Measurements from ENCODE around the gene ATF2.

Gene ATF2

GRCh38 chr2:175180701-175181103, 12.7 kb upstream of the ATF2 start:
- no peak for TF ChIP-seq JUND (IDR thresholded peaks at IDR 0.05; ENCODE audit: low read depth)
- peak; percentile 7 to 28 for DNase-seq (ENCODE audit: low read depth in 1 of 2, low spot score in 1 of 2)
- in situ Hi-C loops (cut with HindIII; ENCODE audit: low pct_unique_long_range_greater_than_20kb, low sequenced_read_pairs): no loop called here

DNA sequence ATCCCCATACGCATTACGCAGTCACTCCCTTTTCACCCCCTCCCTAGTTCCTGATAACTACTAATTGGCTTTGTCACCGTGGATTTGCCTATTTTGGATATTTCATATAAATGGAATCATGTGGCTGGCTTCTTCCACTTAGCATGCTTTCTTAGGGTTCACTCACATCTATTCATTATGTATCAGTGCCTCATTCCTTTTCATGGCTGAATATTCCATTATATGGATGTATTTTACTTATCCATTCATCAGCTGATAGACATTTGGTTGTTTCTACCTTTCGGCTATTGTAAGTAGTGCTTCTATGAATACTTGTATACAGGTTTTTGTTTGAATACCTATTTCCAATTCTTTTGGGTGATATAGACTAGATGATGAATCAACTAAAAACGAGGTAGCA, 8.6 kb upstream of the ATF2 start:
- in situ Hi-C loops (cut with HindIII; ENCODE audit: low pct_unique_long_range_greater_than_20kb, low sequenced_read_pairs): no loop called here
- DNase-seq (ENCODE audit: low read depth in 1 of 2, low spot score in 1 of 2): no peak
- no peak for TF ChIP-seq JUND (IDR thresholded peaks at IDR 0.05; ENCODE audit: low read depth)

GRCh38 chr2:175175896-175176295, 7.9 kb upstream of the ATF2 start:
- DNase-seq (ENCODE audit: low read depth in 1 of 2, low spot score in 1 of 2): no peak
- in situ Hi-C loops (cut with HindIII; ENCODE audit: low pct_unique_long_range_greater_than_20kb, low sequenced_read_pairs): no loop called here
- TF ChIP-seq JUND (IDR thresholded peaks at IDR 0.05; ENCODE audit: low read depth): no peak

DNA sequence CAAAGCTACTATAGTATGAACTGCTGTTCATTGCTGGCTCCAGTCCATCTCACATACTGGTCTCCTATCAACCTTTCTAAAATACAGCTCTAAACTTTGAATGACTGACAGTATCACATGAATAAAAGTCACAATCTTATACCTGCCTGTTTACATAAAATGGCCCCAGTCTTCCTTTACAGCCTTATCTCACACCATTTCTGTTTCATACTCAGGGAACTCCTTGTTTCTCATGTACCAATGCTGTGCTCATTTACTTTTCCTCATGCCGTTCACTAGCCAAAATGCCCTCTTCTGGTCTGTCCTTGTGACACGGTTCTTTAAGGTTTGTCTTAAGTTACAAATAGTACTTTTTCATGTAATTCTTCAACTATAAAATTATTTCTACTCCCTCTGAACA, 7.3 kb upstream of the ATF2 start:
- in situ Hi-C loops (cut with HindIII; ENCODE audit: low pct_unique_long_range_greater_than_20kb, low sequenced_read_pairs): no loop called here
- no peak for TF ChIP-seq JUND (IDR thresholded peaks at IDR 0.05; ENCODE audit: low read depth)
- no peak for DNase-seq (ENCODE audit: low read depth in 1 of 2, low spot score in 1 of 2)

- DNase-seq (ENCODE audit: low read depth in 1 of 2, low spot score in 1 of 2): no peak
- in situ Hi-C loops (cut with HindIII; ENCODE audit: low pct_unique_long_range_greater_than_20kb, low sequenced_read_pairs): no loop called here
- no peak for TF ChIP-seq JUND (IDR thresholded peaks at IDR 0.05; ENCODE audit: low read depth)
Observed at GRCh38 chr2:175170659-175171304, 2.8 kb upstream of the ATF2 start.

DNA sequence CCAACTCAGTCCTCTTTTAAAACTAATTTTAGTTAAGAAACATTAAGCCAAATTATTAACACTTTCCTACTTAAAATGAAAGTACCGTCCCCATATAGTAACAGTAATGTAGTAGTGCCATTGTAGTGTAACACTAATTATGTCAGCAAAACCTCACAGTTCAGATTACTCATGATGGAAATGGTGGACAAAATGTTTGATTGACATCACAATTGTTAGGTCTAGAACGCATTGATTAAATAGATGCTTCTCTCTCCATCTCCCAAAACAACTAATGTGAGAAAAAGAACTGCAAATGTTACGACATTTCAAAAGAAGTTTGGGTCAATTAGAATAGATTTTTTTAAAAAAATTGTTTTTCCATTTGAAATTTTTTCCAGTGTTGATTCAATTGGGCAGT, 1.2 kb upstream of the ATF2 start:
- DNase-seq (ENCODE audit: low read depth in 1 of 2, low spot score in 1 of 2): no peak
- no peak for TF ChIP-seq JUND (IDR thresholded peaks at IDR 0.05; ENCODE audit: low read depth)
- in situ Hi-C loops (cut with HindIII; ENCODE audit: low pct_unique_long_range_greater_than_20kb, low sequenced_read_pairs): no loop called here

DNA sequence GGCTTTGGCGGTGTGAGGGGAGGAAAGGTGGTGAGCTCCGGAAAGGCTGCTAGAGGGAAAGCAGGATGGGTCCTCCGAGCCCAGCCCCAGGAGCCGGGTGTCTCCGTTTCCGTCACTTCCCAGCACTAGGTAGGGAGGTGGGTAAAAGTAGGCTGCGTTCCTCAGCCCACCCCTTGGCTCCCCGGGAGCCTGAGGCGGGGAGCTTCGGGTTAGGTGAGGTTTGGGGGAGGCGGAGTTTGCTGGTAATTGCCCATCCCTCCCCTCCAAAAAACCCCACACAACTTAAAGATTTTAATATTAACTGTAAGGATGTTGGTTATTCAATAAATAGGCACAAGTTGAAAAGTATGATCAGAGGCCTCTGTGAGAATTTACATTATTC, 552 bp upstream of the ATF2 start:
- no peak for TF ChIP-seq JUND (IDR thresholded peaks at IDR 0.05; ENCODE audit: low read depth)
- in situ Hi-C loops (cut with HindIII; ENCODE audit: low pct_unique_long_range_greater_than_20kb, low sequenced_read_pairs): no loop called here
- no peak for DNase-seq (ENCODE audit: low read depth in 1 of 2, low spot score in 1 of 2)

DNA sequence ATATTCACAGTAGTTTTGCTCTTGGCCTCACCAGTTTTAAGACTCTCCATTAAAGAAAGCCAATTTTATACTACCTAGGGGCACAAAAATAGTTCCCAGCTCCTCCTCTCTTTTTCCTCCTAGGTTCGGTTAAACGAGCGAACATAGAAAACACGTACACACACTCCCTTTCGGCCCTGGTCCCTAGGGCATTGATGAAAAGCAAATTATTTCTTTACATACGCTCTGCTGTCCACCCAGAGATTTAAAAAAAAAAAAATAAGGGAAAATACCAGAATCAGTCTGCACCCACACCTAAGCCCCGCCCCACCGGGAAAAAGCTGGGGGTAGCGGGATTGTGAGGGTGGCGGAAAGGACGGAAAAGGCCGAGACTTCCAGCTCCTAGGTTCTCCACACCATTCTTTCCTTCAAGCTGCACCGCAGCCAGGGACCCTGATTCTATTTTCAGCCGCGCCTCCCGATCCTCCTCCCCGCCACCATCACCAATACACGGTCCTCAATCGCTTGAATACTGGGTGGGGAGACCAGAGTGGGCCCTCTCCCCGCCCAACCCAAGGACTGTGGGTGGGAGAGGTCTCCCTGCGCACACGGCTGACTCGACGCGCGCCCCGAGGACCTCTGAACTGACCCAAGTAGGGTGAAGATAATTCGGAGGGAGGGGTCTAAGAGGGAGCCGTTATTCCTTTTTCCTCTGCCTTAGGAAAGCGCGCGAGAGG, 769 bp downstream of the ATF2 start:
- TF ChIP-seq JUND (IDR thresholded peaks at IDR 0.05; ENCODE audit: low read depth): no peak
- peak in 1 of 2 experiments; percentile 7 for DNase-seq (ENCODE audit: low read depth in 1 of 2, low spot score in 1 of 2)
- in situ Hi-C loops (cut with HindIII; ENCODE audit: low pct_unique_long_range_greater_than_20kb, low sequenced_read_pairs): no loop called here

GRCh38 chr2:175166216-175166824, 1.7 kb downstream of the ATF2 start:
- in situ Hi-C loops (cut with HindIII; ENCODE audit: low pct_unique_long_range_greater_than_20kb, low sequenced_read_pairs): no loop called here
- DNase-seq (ENCODE audit: low read depth in 1 of 2, low spot score in 1 of 2): no peak

GRCh38 chr2:175164235-175164634, 3.8 kb downstream of the ATF2 start:
- in situ Hi-C loops (cut with HindIII; ENCODE audit: low pct_unique_long_range_greater_than_20kb, low sequenced_read_pairs): no loop called here
- TF ChIP-seq JUND (IDR thresholded peaks at IDR 0.05; ENCODE audit: low read depth): no peak
- no peak for DNase-seq (ENCODE audit: low read depth in 1 of 2, low spot score in 1 of 2)

More at GRCh38 chr2:175166216-175166824, 1.7 kb downstream of the ATF2 start:
- no peak for TF ChIP-seq JUND (IDR thresholded peaks at IDR 0.05; ENCODE audit: low read depth)

DNA sequence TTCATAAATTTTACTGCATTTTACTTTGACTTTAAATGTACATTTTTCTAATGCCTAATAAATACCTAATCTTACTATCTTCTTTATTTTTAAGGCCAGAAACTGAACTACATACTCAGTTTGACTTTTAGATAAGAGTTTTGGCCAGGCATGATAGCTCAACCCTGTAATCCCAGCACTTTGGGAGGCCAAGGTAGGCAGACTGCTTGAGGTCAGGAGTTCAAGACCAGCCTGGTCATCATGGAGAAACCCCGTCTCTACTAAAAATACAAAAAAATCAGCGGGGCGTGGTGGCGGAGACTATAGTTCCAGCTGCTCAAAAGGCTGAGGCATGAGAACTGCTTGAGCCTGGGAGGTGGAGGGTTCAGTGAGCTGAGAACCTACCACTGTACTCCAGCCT, 9.1 kb downstream of the ATF2 start:
- in situ Hi-C loops (cut with HindIII; ENCODE audit: low pct_unique_long_range_greater_than_20kb, low sequenced_read_pairs): no loop called here
- no peak for DNase-seq (ENCODE audit: low read depth in 1 of 2, low spot score in 1 of 2)
- no peak for TF ChIP-seq JUND (IDR thresholded peaks at IDR 0.05; ENCODE audit: low read depth)

- in situ Hi-C loops (cut with HindIII; ENCODE audit: low pct_unique_long_range_greater_than_20kb, low sequenced_read_pairs): no loop called here
- no peak for DNase-seq (ENCODE audit: low read depth in 1 of 2, low spot score in 1 of 2)
- no peak for TF ChIP-seq JUND (IDR thresholded peaks at IDR 0.05; ENCODE audit: low read depth)
Observed at GRCh38 chr2:175156534-175156933, 11.5 kb downstream of the ATF2 start.

GRCh38 chr2:175154661-175155082, 13.3 kb downstream of the ATF2 start:
- in situ Hi-C loops (cut with HindIII; ENCODE audit: low pct_unique_long_range_greater_than_20kb, low sequenced_read_pairs): no loop called here
- no peak for DNase-seq (ENCODE audit: low read depth in 1 of 2, low spot score in 1 of 2)

More at GRCh38 chr2:175154661-175155082, 13.3 kb downstream of the ATF2 start:
- TF ChIP-seq JUND (IDR thresholded peaks at IDR 0.05; ENCODE audit: low read depth): no peak
